ENCODE measurements around the gene ABCC1.

The ABCC1 gene

GRCh38 chr16:16037521-16037920 lies 88.1 kb downstream of the ABCC1 start:
- Histone ChIP-seq H3K36me3 (ENCODE audit: low read length) (0 out of 2 replicates have a peak, but pooled peaks cover 3% of the 10 kb centered on the region), H3K4me3 (ENCODE audit: insufficient read depth, low read length, poor library complexity, severe bottlenecking) (no peak overlapping the region), H3F3A (ENCODE audit: insufficient read depth) (no peaks in the 10 kb centered on the region), H3K9ac (ENCODE audit: low read length) (no peak overlapping the region), H2AFZ (ENCODE audit: low read depth, low read length, severe bottlenecking) (no peak overlapping the region), H4K20me1 (ENCODE audit: low read depth, low read length) (no peaks in the 10 kb centered on the region), H3K79me2 (ENCODE audit: insufficient read depth, low read length) (no peaks in the 10 kb centered on the region), H3K4me2 (ENCODE audit: low read depth, low read length, poor library complexity, severe bottlenecking) (no peak overlapping the region), H3K27me3 (ENCODE audit: low read length) (no peaks in the 10 kb centered on the region), H3K9me3 (ENCODE audit: insufficient read depth, low read length) (no peaks in the 10 kb centered on the region), H3K9me2 (replicated peaks; ENCODE audit: insufficient read depth, low read length) (no peaks in the 10 kb centered on the region), H3K27ac (ENCODE audit: low read depth, low read length) (no peak overlapping the region)
- TF ChIP-seq CTCF (IDR thresholded peaks at IDR 0.05; ENCODE audit: insufficient read depth, low read length, poor library complexity, severe bottlenecking): no peak

GRCh38 chr16:16037970-16038369 lies 88.6 kb downstream of the ABCC1 start:
- H3K36me3 ChIP-seq (ENCODE audit: low read length): 0 out of 2 replicates have a peak, but pooled peaks cover 3% of the 10 kb centered on the region
- TF ChIP-seq EZH2phosphoT487 (conservative IDR thresholded peaks at IDR 0.05; ENCODE audit: low read length) (no peak), CTCF (IDR thresholded peaks at IDR 0.05; ENCODE audit: insufficient read depth, low read length, poor library complexity, severe bottlenecking) (no peak)
- H3K9ac ChIP-seq (ENCODE audit: low read length): no peak overlapping the region
- H3K4me2 ChIP-seq (ENCODE audit: low read depth, low read length, poor library complexity, severe bottlenecking): no peak overlapping the region
- H4K20me1 ChIP-seq (ENCODE audit: low read depth, low read length): no peaks in the 10 kb centered on the region
- H3F3A ChIP-seq (ENCODE audit: insufficient read depth): no peaks in the 10 kb centered on the region
- no peak overlapping the region for H3K27ac ChIP-seq (ENCODE audit: low read depth, low read length)
- H3K9me3 ChIP-seq (ENCODE audit: insufficient read depth, low read length): no peaks in the 10 kb centered on the region
- no peaks in the 10 kb centered on the region for H3K79me2 ChIP-seq (ENCODE audit: insufficient read depth, low read length)
- H3K9me2 ChIP-seq (replicated peaks; ENCODE audit: insufficient read depth, low read length): no peaks in the 10 kb centered on the region
- no peak overlapping the region for H2AFZ ChIP-seq (ENCODE audit: low read depth, low read length, severe bottlenecking)
- H3K27me3 ChIP-seq (ENCODE audit: low read length): no peaks in the 10 kb centered on the region
- no peak overlapping the region for H3K4me3 ChIP-seq (ENCODE audit: insufficient read depth, low read length, poor library complexity, severe bottlenecking)

- Histone ChIP-seq H2AFZ (ENCODE audit: low read depth, low read length, severe bottlenecking) (no peak overlapping the region), H3K36me3 (ENCODE audit: low read length) (0 out of 2 replicates have a peak, but pooled peaks cover 3% of the 10 kb centered on the region), H3K79me2 (ENCODE audit: insufficient read depth, low read length) (no peaks in the 10 kb centered on the region), H3K9me2 (replicated peaks; ENCODE audit: insufficient read depth, low read length) (no peaks in the 10 kb centered on the region), H3K9ac (ENCODE audit: low read length) (no peak overlapping the region), H4K20me1 (ENCODE audit: low read depth, low read length) (no peaks in the 10 kb centered on the region), H3K27ac (ENCODE audit: low read depth, low read length) (no peak overlapping the region), H3K4me3 (ENCODE audit: insufficient read depth, low read length, poor library complexity, severe bottlenecking) (no peak overlapping the region), H3K4me2 (ENCODE audit: low read depth, low read length, poor library complexity, severe bottlenecking) (no peak overlapping the region), H3F3A (ENCODE audit: insufficient read depth) (no peaks in the 10 kb centered on the region), H3K27me3 (ENCODE audit: low read length) (no peaks in the 10 kb centered on the region), H3K9me3 (ENCODE audit: insufficient read depth, low read length) (no peaks in the 10 kb centered on the region)
- TF ChIP-seq CTCF (IDR thresholded peaks at IDR 0.05; ENCODE audit: insufficient read depth, low read length, poor library complexity, severe bottlenecking): no peak
- TF ChIP-seq EZH2phosphoT487 (conservative IDR thresholded peaks at IDR 0.05; ENCODE audit: low read length): no peak
These were observed 89.5 kb downstream of the ABCC1 start for GRCh38 chr16:16038950-16039349.

All from SU-DHL-6 (cell line).